H1 (cell line): ENCODE data around the gene SEL1L. TPM values are rescaled to one million over a fixed set of nuclear protein-coding genes. Genes with fewer than 3 reads are reported as not detected.

Experiments used
- ASH2L ChIP-seq: fragments of 200-600, 300-600 bp; sonication (generic); IDR thresholded peaks from one replicate; pipeline ENCODE4 v1.7.1; 2017; ENCODE audit warnings: low read length
- JUND ChIP-seq: IDR thresholded peaks from 2 replicates; pipeline ENCODE4 v1.6.1; 2011; ENCODE audit warnings: mild to moderate bottlenecking, improper control_type of control experiment, low read length
- polyA plus RNA-seq, 7 experiments: library from polyadenylated mRNA; depleted of rRNA in 3 of 7; stranded (reverse) in 5 of 7; unstranded in 2 of 7; fragments of >200 nt in 5 of 7; fragments of 200-250 nt in 2 of 7; gene quantifications; 1 replicate in 5 of 7; 2 replicates in 1 of 7; 4 replicates in 1 of 7; pipeline versions ENCODE4 v1.2.1 to v1.2.3, GENCODE V29; 2011 to 2013; ENCODE audit warnings: missing spikeins in 2 of 7, mixed read lengths in 2 of 7
- total RNA-seq: library from RNA; stranded (reverse); fragmentation: NEBNext Ultra II Directional; extraction: Animal tissue kit (Norgen Biotek cat#: 25700); gene quantifications from 2 replicates; pipeline ENCODE4 v1.2.1, GENCODE V29; 2021

SEL1L gene
- total and polyA plus RNA-seq, 2 of the 8 experiments (the other 6 are each of a cell fraction or from before 2014, with no cell fraction given) = 4.3 to 34.9 TPM

DNA sequence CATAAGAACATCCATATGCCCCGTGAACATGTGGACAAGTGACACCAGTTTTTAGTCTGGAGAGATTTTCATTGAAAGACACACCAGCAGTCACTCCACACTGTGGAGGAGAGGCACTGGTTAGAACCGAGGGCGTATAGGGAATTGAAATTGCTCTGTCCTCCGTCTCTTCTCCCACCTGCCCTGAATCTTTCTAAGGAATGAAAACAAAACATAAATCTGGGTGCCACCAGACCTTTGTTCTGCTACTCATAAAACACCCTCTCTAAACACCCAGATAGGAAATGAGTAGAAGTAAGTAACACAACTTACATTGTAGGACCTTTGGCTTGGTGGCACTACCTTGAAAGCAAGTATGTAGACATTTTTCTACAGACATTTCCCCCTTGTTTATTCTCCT, 96.4 kb downstream of the SEL1L start (continued):
- no peak for TF ChIP-seq JUND
- TF ChIP-seq ASH2L = no peak
